Liver (tissue), 9 donors: ENCODE measurements around the gene MEGF6. TPM values are rescaled to one million over a fixed set of nuclear protein-coding genes. Genes with fewer than 3 reads are reported as not detected.

Experiments used
- DNase-seq: peaks from one replicate; pipeline ENCODE4 v3.0.0-alpha.2; 2017; ENCODE audit warnings: low spot score
- H3K27ac ChIP-seq, 2 donors: one replicate each; pipeline ENCODE4 v1.7.0; 2013; ENCODE audit warnings: inconsistent platforms in 2 of 2, low read length in 2 of 2, control low read depth in 1 of 2, low read depth in 1 of 2, mild to moderate bottlenecking in 1 of 2
- H3K27me3 ChIP-seq, 4 donors: one replicate each; pipeline versions ENCODE4 v1.6.1 to v1.7.0; 2013; ENCODE audit warnings: low read length in 3 of 4, inconsistent platforms in 1 of 4, mild to moderate bottlenecking in 1 of 4, moderate library complexity in 1 of 4; ENCODE audit not compliant: control insufficient read depth in 4 of 4, insufficient read depth in 4 of 4
- H3K36me3 ChIP-seq, 4 donors: one replicate each; pipeline versions ENCODE4 v1.6.1 to v1.7.0; 2013; ENCODE audit warnings: low read length in 3 of 4, mild to moderate bottlenecking in 3 of 4, low read depth in 1 of 4, moderate library complexity in 1 of 4; ENCODE audit not compliant: control insufficient read depth in 4 of 4, insufficient read depth in 3 of 4
- H3K4me1 ChIP-seq, 4 donors: one replicate each; pipeline versions ENCODE4 v1.6.1 to v1.7.0; 2013; ENCODE audit warnings: low read length in 3 of 4, mild to moderate bottlenecking in 3 of 4, moderate library complexity in 1 of 4; ENCODE audit not compliant: control insufficient read depth in 4 of 4, insufficient read depth in 4 of 4
- H3K4me3 ChIP-seq, 3 donors: one replicate each; pipeline versions ENCODE4 v1.6.1 to v1.7.0; 2013; ENCODE audit warnings: low read length in 3 of 3, control low read depth in 1 of 3, low read depth in 1 of 3, mild to moderate bottlenecking in 1 of 3
- H3K9ac ChIP-seq, 2 donors: one replicate each; pipeline ENCODE4 v1.7.0; 2013; ENCODE audit warnings: low read length in 2 of 2, mild to moderate bottlenecking in 2 of 2, moderate library complexity in 2 of 2, control low read depth in 1 of 2, low read depth in 1 of 2
- H3K9me3 ChIP-seq, 4 donors: one replicate each; pipeline versions ENCODE4 v1.6.1 to v1.7.0; 2013; ENCODE audit warnings: low read length in 3 of 4; ENCODE audit not compliant: control insufficient read depth in 4 of 4
- CTCF ChIP-seq: fragments of 150-350 bp; IDR thresholded peaks from 2 replicates; pipeline ENCODE4 v1.5.1; 2017; ENCODE audit warnings: improper control_type of control experiment, low read depth, low read length; ENCODE audit not compliant: missing input control
- EGR1 ChIP-seq, 2 donors: IDR thresholded peaks; 2 replicates each; pipeline ENCODE4 v1.6.1; 2016 to 2018; ENCODE audit warnings: antibody characterized with exemption in 2 of 2, low read depth in 2 of 2
- FOXA1 ChIP-seq: IDR thresholded peaks from 2 replicates; pipeline ENCODE4 v1.6.1; 2016; ENCODE audit warnings: antibody characterized with exemption
- FOXA2 ChIP-seq: IDR thresholded peaks from 2 replicates; pipeline ENCODE4 v1.6.1; 2016; ENCODE audit warnings: antibody characterized with exemption
- GABPA ChIP-seq, 2 donors: IDR thresholded peaks in 1 of 2; conservative IDR thresholded peaks in 1 of 2; 2 replicates each; pipeline ENCODE4 v1.6.1; 2016; ENCODE audit warnings: antibody characterized with exemption in 2 of 2, mild to moderate bottlenecking in 1 of 2, moderate library complexity in 1 of 2
- HNF4A ChIP-seq, 2 donors: conservative IDR thresholded peaks; 2 replicates each; pipeline ENCODE4 v1.6.1; 2016; ENCODE audit warnings: antibody characterized with exemption in 2 of 2, mild to moderate bottlenecking in 2 of 2
- HNF4G ChIP-seq: IDR thresholded peaks from 2 replicates; pipeline ENCODE4 v1.6.1; 2016; ENCODE audit warnings: antibody characterized with exemption
- JUND ChIP-seq, 2 donors: IDR thresholded peaks; 2 replicates each; pipeline ENCODE4 v1.6.1; 2016; ENCODE audit warnings: antibody characterized with exemption in 2 of 2
- MAX ChIP-seq: IDR thresholded peaks from 2 replicates; pipeline ENCODE4 v1.6.1; 2016; ENCODE audit warnings: antibody characterized with exemption
- NR2F2 ChIP-seq: IDR thresholded peaks from 2 replicates; pipeline ENCODE4 v1.6.1; 2016; ENCODE audit warnings: antibody characterized with exemption
- RAD21 ChIP-seq, 2 donors: IDR thresholded peaks; 2 replicates each; pipeline ENCODE4 v1.6.1; 2016; ENCODE audit warnings: antibody characterized with exemption in 2 of 2, mild to moderate bottlenecking in 2 of 2
- REST ChIP-seq: IDR thresholded peaks from 2 replicates; pipeline ENCODE4 v1.6.1; 2016; ENCODE audit warnings: antibody characterized with exemption, mild to moderate bottlenecking
- RXRA ChIP-seq, 2 donors: IDR thresholded peaks; 2 replicates each; pipeline ENCODE4 v1.6.1; 2017 to 2018; ENCODE audit warnings: antibody characterized with exemption in 2 of 2, mild to moderate bottlenecking in 1 of 2
- SP1 ChIP-seq: IDR thresholded peaks from 2 replicates; pipeline ENCODE4 v1.6.1; 2018; ENCODE audit warnings: antibody characterized with exemption, mild to moderate bottlenecking
- TAF1 ChIP-seq: conservative IDR thresholded peaks from 2 replicates; pipeline ENCODE4 v1.6.1; 2016; ENCODE audit warnings: antibody characterized with exemption, mild to moderate bottlenecking
- YY1 ChIP-seq: IDR thresholded peaks from 2 replicates; pipeline ENCODE4 v1.6.1; 2016; ENCODE audit warnings: antibody characterized with exemption, mild to moderate bottlenecking
- ZBTB33 ChIP-seq: IDR thresholded peaks from 2 replicates; pipeline ENCODE4 v1.6.1; 2016; ENCODE audit warnings: antibody characterized with exemption
- WGBS: extraction: QIAGEN DNeasy Blood & Tissue Kit; methylation state at CpG from one replicate; pipeline ENCODE4 v1.1.7; 2013; 5-methylcytosine and 5-hydroxymethylcytosine counted together
- polyA plus RNA-seq, 2 donors: library from polyadenylated mRNA; stranded (reverse) in 1 of 2; unstranded in 1 of 2; fragments of 200-250 nt in 1 of 2; fragments of >200 nt in 1 of 2; fragmentation: Nextera tagmentation in 1 of 2; extraction: Ambion mirVana in 1 of 2; gene quantifications; one replicate each; pipeline versions ENCODE4 v1.2.1 to v1.2.3, GENCODE V29; 2013 to 2015
- total RNA-seq, 2 donors: library from RNA; depleted of rRNA; stranded (reverse); fragments of >200 nt; gene quantifications; one replicate each; pipeline ENCODE4 v1.2.3, GENCODE V29; 2014
- TF ChIP-seq, protein P1 (sequence below): IDR thresholded peaks from 2 replicates; pipeline ENCODE4 v1.6.1; 2016; ENCODE audit warnings: antibody characterized with exemption
- donor health status: healthy.
- donor health status: healthy.
- donor health status: healthy.
- donor health status: healthy.
- donor health status: healthy.

Gene MEGF6
- total and polyA plus RNA-seq, 4 donors, result 1.3 to 11.0 (median 4.0) TPM

- Histone ChIP-seq H3K9me3 (no peaks in the 10 kb centered on the region), H3K4me1 (peaks cover 9 to 28% (median 24%) of the 10 kb centered on the region in 4 donors), H3K36me3 (peaks cover 16 to 42% (median 21%) of the 10 kb centered on the region in 4 donors), H3K27me3 (no peaks in the 10 kb centered on the region), H3K9ac (no peak overlapping the region), H3K27ac (no peak overlapping the region), H3K4me3 (no peak overlapping the region)
- 96% methylated on average over 26 of the region's 26 CpGs for WGBS
- TF ChIP-seq HNF4G, result no peak
- TF ChIP-seq RAD21 (IDR thresholded peaks at IDR 0.05), result no peak
- TF ChIP-seq, protein P1, sequence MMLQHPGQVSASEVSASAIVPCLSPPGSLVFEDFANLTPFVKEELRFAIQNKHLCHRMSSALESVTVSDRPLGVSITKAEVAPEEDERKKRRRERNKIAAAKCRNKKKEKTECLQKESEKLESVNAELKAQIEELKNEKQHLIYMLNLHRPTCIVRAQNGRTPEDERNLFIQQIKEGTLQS, result no peak
- no peak for TF ChIP-seq FOXA2
- no peak for TF ChIP-seq REST
- TF ChIP-seq HNF4A (conservative IDR thresholded peaks at IDR 0.05), result no peak
- TF ChIP-seq JUND (IDR thresholded peaks at IDR 0.05), result no peak
- TF ChIP-seq TAF1, result no peak
- no peak for TF ChIP-seq FOXA1
- no peak for TF ChIP-seq CTCF
- no peak for TF ChIP-seq GABPA (IDR thresholded peaks at IDR 0.05 in 1 of 2, conservative IDR thresholded peaks at IDR 0.05 in 1 of 2)
- TF ChIP-seq SP1, result no peak
- TF ChIP-seq NR2F2, result no peak
- TF ChIP-seq EGR1 (IDR thresholded peaks at IDR 0.05; ENCODE audit: low read depth in 2 of 2), result no peak
- no peak for TF ChIP-seq ZBTB33
- TF ChIP-seq MAX, result no peak
- no peak for TF ChIP-seq YY1
- no peak for TF ChIP-seq RXRA (IDR thresholded peaks at IDR 0.05)
- no peak for DNase-seq
These were observed 16.4 kb upstream of the MEGF6 start for GRCh38 chr1:3627515-3628253.
